Measurements from ENCODE around the gene SAMSN1.

Gene SAMSN1

DNA sequence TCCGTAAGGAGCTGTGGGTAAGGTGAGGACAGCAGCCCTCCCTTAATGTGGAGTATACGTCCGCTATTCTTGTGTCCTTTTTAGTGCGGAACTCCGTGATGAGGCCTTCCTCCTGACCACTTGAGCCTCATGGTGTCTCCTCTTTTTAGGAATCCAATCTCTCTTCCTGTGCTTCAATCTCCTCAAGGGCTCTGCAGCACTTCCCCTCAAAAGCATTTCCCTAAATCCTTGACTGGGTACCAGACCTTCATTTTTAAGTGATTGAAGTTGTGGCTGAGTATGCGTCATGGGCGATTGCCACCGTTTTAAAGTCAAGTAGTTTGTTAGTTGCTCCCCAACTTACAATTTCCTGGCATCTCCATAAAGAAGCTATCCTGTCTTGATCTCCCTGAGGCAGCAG lies 62.8 kb downstream of the SAMSN1 start:
- DNase-seq = no peak

GRCh38 chr21:14482165-14482564 lies 64.0 kb downstream of the SAMSN1 start:
- DNase-seq = no peak

DNA sequence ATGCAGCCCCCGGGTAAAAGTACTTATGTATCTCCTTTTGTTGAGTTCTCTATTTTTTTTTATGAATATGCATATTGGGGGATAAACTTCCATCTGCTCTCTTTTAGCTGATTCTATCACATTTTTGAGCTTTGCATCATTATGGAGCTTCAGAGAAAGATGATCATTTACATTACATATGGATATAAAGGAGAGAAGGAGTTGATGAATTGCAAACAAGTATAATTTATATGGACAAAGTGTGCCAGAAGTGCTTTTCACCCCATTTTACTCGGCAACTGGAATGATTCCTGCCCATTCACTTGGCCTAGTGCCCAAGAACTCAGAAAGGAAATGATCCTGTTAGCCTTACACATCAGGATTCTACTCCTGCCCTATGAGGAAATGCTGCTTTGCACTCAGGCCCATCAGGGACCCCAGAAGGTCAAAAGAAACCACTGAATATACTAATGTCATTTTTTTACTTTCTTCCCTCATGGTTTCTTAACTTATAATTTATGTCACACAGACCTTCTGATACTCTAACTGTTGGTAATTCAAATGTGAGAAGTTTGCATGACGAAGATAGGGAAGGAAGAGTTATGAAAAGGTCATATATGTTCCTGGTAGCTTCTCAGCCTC lies 65.6 kb downstream of the SAMSN1 start:
- DNase-seq = no peak

- no peak for DNase-seq
Observed at GRCh38 chr21:14479241-14479786, 66.8 kb downstream of the SAMSN1 start.

DNA sequence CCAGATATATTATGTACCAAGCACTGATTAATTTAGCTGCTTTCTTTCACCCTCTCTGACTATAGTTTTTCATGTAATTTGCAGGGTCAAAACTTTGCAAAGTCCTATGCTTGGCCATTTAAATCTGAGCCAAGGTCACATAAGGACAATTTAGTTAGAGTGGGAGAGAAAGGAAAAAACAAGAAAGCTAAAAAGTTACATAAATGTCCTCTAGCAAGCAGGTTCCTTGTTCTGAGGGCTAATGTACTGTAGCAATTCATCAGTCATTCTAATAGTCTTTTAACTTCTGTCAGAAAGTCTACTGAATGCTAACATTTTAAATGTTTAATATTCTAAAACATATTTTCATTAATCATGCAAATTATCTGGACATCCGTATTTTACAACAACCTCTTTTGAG lies 68.3 kb downstream of the SAMSN1 start:
- no peak for DNase-seq

DNA sequence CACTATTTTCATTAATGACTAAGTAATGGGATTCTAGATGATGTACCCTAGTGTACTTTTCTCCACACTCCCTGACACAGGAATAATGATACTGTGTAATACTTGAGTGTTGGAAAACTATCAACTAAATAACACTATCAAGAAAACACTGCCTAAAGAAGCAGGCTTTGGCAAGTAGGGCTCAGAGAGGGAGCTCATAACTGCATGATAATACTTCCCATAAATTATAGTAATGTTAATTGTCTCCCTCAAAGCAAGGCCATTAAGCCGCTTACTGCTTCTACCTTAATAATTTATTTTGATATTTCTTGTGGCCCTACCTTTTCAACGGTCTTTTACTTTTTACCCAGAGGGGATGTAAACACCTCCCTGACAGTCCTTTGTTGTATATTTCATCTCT lies 69.0 kb downstream of the SAMSN1 start:
- no peak for DNase-seq

DNA sequence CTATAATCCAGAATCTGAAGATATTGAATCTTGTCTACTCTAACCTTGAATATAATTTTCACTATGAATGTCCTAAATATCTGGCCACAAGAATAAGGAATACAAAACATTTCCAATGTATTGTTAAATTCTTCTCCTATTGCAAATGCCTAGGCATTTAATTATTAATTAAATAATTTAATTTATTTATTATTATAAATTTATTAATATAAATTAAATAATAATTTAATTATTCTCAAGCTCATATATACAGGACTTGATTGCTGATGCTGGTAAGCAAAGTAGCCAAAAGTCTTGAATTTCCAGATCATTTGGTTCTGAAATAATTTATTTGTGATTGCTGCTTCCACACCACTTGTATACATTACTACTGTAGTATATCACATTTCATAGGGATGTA lies 71.1 kb downstream of the SAMSN1 start:
- no peak for DNase-seq

GRCh38 chr21:14469641-14470040 lies 76.5 kb downstream of the SAMSN1 start:
- no peak for DNase-seq

DNA sequence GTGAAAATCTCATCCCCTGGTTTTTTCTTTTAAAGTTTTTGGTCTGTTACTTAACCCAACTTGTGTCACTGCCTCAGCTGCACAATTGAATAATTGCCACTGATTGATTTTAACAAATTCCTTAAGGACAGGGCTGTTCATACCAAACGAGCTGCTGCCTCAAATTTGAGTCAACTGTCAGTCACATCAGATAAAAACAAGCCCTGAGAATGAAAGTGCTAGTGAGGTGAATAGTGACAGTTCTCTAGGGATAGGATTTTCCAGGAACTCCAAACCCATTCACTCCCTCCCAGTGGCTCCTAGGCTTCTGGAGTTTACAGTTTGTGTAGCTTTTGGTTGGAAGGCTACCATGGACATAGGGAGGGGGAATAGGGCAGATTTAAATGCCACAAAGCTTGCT lies 79.4 kb downstream of the SAMSN1 start:
- no peak for DNase-seq

- DNase-seq = no peak
Observed at GRCh38 chr21:14457762-14458161, 88.4 kb downstream of the SAMSN1 start.

GRCh38 chr21:14456911-14457310 lies 89.2 kb downstream of the SAMSN1 start:
- no peak for DNase-seq

- DNase-seq = no peak
Observed at GRCh38 chr21:14454016-14455009, 91.8 kb downstream of the SAMSN1 start.

- no peak for DNase-seq
Observed at GRCh38 chr21:14453339-14454015, 92.6 kb downstream of the SAMSN1 start.

- no peak for DNase-seq
Observed at GRCh38 chr21:14452727-14453241, 93.3 kb downstream of the SAMSN1 start.

DNA sequence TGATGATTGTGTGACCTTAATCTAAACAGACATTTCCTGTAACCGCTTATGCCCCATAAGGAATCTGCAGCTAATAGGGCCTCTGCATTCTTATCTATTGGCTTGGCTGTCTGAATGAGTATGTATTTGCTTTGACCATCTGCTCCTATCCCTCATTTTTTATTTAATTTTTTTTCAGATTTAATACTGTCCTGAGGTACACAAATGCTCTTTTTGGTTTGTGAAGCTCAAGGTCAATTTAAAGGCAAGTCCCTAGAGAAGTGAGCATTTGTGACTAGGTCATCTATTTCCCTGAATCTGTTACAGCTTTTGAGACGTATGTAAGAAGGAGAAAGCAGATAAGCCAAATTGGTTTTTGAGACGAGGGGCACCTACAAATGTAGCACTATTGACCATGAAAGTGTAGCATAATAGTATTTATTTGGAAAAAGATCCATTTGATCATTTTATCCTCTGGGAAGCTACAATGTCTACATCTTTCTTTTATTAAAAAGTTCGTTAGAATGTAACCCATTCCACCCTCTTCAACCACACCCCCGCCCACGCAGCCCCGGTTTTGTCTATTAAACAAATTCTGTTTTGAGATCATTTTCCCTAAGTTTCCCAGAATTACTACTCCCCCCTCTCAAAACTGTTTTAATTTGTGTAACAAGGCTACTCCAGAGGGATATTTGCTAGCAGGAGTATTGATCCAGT lies 93.9 kb downstream of the SAMSN1 start:
- no peak for DNase-seq

DNA sequence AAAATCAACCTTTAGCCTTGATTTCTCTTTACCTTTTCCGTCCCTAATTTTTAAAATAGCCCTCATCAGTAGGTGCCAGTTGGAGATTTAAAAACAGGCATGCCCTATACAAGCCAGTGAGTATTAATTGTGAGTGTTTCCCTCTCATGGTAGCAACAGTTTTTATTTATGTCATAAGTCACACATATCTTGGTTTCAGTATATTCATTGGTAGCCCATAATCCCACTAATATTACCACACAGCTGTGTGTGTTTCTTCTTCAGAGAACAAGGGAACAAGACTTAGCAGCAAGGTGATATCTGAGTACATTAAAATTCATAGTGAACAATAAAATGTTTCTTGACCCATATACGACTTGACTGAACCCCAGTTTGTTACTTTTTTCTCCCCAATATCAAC lies 94.6 kb downstream of the SAMSN1 start:
- no peak for DNase-seq

GRCh38 chr21:14448784-14449183 lies 97.3 kb downstream of the SAMSN1 start:
- DNase-seq = no peak

- DNase-seq = no peak
Observed at GRCh38 chr21:14438211-14438610, 107.9 kb downstream of the SAMSN1 start.

- no peak for DNase-seq
Observed at GRCh38 chr21:14435423-14435822, 110.7 kb downstream of the SAMSN1 start.
